H9 (cell line): ENCODE results near the gene SDHC. TPM values are rescaled to one million over a fixed set of nuclear protein-coding genes. Genes with fewer than 3 reads are reported as not detected.
"Not testable (repeated sequence)": the region's sequence is repeated elsewhere in the genome, so short reads cannot be mapped to it uniquely, and the experiment has no call there.

ENCODE experiments used
- DNase-seq: peaks from one replicate; pipeline ENCODE4 v3.0.0-alpha.2; 2017
- H2AFZ ChIP-seq: one replicate; pipeline ENCODE4 v1.6.1; 2013; ENCODE audit warnings: mild to moderate bottlenecking, low read length, control low read depth, moderate library complexity
- H2AK5ac ChIP-seq: 2 replicates; pipeline ENCODE4 v1.6.1; 2013; ENCODE audit warnings: low read length, control low read depth, mixed read lengths; ENCODE audit not compliant: insufficient read length
- H2BK120ac ChIP-seq: one replicate; pipeline ENCODE4 v1.6.1; 2013; ENCODE audit warnings: low read depth, mild to moderate bottlenecking, low read length, control low read depth, inconsistent platforms; ENCODE audit not compliant: poor library complexity, severe bottlenecking
- H2BK12ac ChIP-seq: 2 replicates; pipeline ENCODE4 v1.6.1; 2013; ENCODE audit warnings: low read length, control low read depth, mixed read lengths, low read depth; ENCODE audit not compliant: insufficient read length
- H2BK15ac ChIP-seq: 2 replicates; pipeline ENCODE4 v1.6.1; 2013; ENCODE audit warnings: low read depth, low read length, control low read depth
- H2BK20ac ChIP-seq: one replicate; pipeline ENCODE4 v1.6.1; 2013; ENCODE audit warnings: low read depth, mild to moderate bottlenecking, low read length, control low read depth, inconsistent platforms; ENCODE audit not compliant: poor library complexity, severe bottlenecking
- H2BK5ac ChIP-seq: 2 replicates; pipeline ENCODE4 v1.6.1; 2013; ENCODE audit warnings: low read length, control low read depth, mixed read lengths; ENCODE audit not compliant: insufficient read length
- H3K14ac ChIP-seq: 2 replicates; pipeline ENCODE4 v1.6.1; 2013; ENCODE audit warnings: low read length, control low read depth; ENCODE audit not compliant: insufficient read depth
- H3K18ac ChIP-seq: 2 replicates; pipeline ENCODE4 v1.6.1; 2013; ENCODE audit warnings: low read depth, mild to moderate bottlenecking, mixed read lengths, low read length, control low read depth; ENCODE audit not compliant: insufficient read length
- H3K23ac ChIP-seq: 2 replicates; pipeline ENCODE4 v1.6.1; 2013; ENCODE audit warnings: low read length, control low read depth, mixed read lengths, low read depth; ENCODE audit not compliant: insufficient read length
- H3K23me2 ChIP-seq: 2 replicates; pipeline ENCODE4 v1.6.1; 2013; ENCODE audit warnings: low read depth, mild to moderate bottlenecking, mixed read lengths, low read length, control low read depth; ENCODE audit not compliant: insufficient read length, poor library complexity, severe bottlenecking
- H3K27ac ChIP-seq: 2 replicates; pipeline ENCODE4 v1.5.1; 2013; ENCODE audit warnings: low read length, control low read depth, mixed read lengths, low read depth; ENCODE audit not compliant: insufficient read length
- H3K27me3 ChIP-seq: 2 replicates; pipeline ENCODE4 v1.6.1; 2013; ENCODE audit warnings: low read length, control low read depth, inconsistent platforms; ENCODE audit not compliant: insufficient read depth
- H3K4ac ChIP-seq: 2 replicates; pipeline ENCODE4 v1.6.1; 2013; ENCODE audit warnings: low read depth, mild to moderate bottlenecking, control low read depth, inconsistent platforms, low read length, moderate library complexity
- H3K4me1 ChIP-seq: 2 replicates; pipeline ENCODE4 v1.6.1; 2013; ENCODE audit warnings: low read length, control low read depth, inconsistent platforms; ENCODE audit not compliant: insufficient read depth
- H3K4me2 ChIP-seq: 2 replicates; pipeline ENCODE4 v1.6.1; 2013; ENCODE audit warnings: low read length, control low read depth, mixed read lengths; ENCODE audit not compliant: insufficient read length, insufficient read depth
- H3K56ac ChIP-seq: 2 replicates; pipeline ENCODE4 v1.6.1; 2013; ENCODE audit warnings: low read depth, mild to moderate bottlenecking, mixed read lengths, low read length, control low read depth; ENCODE audit not compliant: insufficient read length
- H3K79me1 ChIP-seq: 2 replicates; pipeline ENCODE4 v1.6.1; 2013; ENCODE audit warnings: low read depth, mild to moderate bottlenecking, moderate library complexity, low read length, control low read depth, inconsistent platforms; ENCODE audit not compliant: insufficient read depth, poor library complexity, severe bottlenecking
- H3K79me2 ChIP-seq: 2 replicates; pipeline ENCODE4 v1.6.1; 2013; ENCODE audit warnings: low read length, control low read depth, inconsistent platforms; ENCODE audit not compliant: insufficient read depth
- H3K9ac ChIP-seq: 2 replicates; pipeline ENCODE4 v1.6.1; 2013; ENCODE audit warnings: low read length, control low read depth, mixed read lengths; ENCODE audit not compliant: insufficient read length; ENCODE audit errors: extremely low read depth
- H3K9me3 ChIP-seq: one replicate; pipeline ENCODE4 v1.6.1; 2013; ENCODE audit warnings: low read depth, low read length, inconsistent platforms; ENCODE audit not compliant: control insufficient read depth
- H3T11ph ChIP-seq: one replicate; pipeline ENCODE4 v1.6.1; 2013; ENCODE audit warnings: mild to moderate bottlenecking, low read length, control low read depth, inconsistent platforms
- H4K20me1 ChIP-seq: one replicate; pipeline ENCODE4 v1.6.1; 2013; ENCODE audit not compliant: control insufficient read depth, insufficient read length, insufficient read depth
- H4K5ac ChIP-seq: 2 replicates; pipeline ENCODE4 v1.6.1; 2013; ENCODE audit warnings: low read depth, mild to moderate bottlenecking, mixed read lengths, low read length, control low read depth; ENCODE audit not compliant: insufficient read length
- H4K8ac ChIP-seq: replicated peaks from 2 replicates; pipeline ENCODE4 v1.6.1; 2013; ENCODE audit warnings: low read length, control low read depth, mixed read lengths, low read depth; ENCODE audit not compliant: insufficient read length
- H4K91ac ChIP-seq: 2 replicates; pipeline ENCODE4 v1.6.1; 2013; ENCODE audit warnings: low read depth, mild to moderate bottlenecking, moderate library complexity, mixed read lengths, low read length, control low read depth; ENCODE audit not compliant: insufficient read length
- H3K27ac Mint-ChIP-seq, 3 experiments: 2 replicates in 2 of 3; 3 replicates in 1 of 3; pipeline ENCODE4 v1.8.0; 2020 to 2021; ENCODE audit warnings: mixed read lengths in 3 of 3, mild to moderate bottlenecking in 1 of 3, moderate library complexity in 1 of 3
- H3K27me3 Mint-ChIP-seq: 2 replicates; pipeline ENCODE4 v1.8.0; 2021; ENCODE audit warnings: low read depth, mild to moderate bottlenecking, moderate library complexity, mixed read lengths
- H3K36me3 Mint-ChIP-seq, 3 experiments: 2 replicates in 2 of 3; 3 replicates in 1 of 3; pipeline ENCODE4 v1.8.0; 2020 to 2021; ENCODE audit warnings: low read depth in 3 of 3, mixed read lengths in 3 of 3; ENCODE audit not compliant: insufficient read depth in 1 of 3
- H3K4me1 Mint-ChIP-seq, 2 experiments: 2 replicates each; pipeline ENCODE4 v1.8.0; 2020; ENCODE audit warnings: mixed read lengths in 2 of 2
- H3K4me3 Mint-ChIP-seq, 2 experiments: 2 replicates in 1 of 2; 3 replicates in 1 of 2; pipeline ENCODE4 v1.8.0; 2020 to 2021; ENCODE audit warnings: mild to moderate bottlenecking in 2 of 2, mixed read lengths in 2 of 2, moderate library complexity in 1 of 2
- H3K9me3 Mint-ChIP-seq, 2 experiments: 2 replicates in 1 of 2; 3 replicates in 1 of 2; pipeline ENCODE4 v1.8.0; 2020; ENCODE audit warnings: mild to moderate bottlenecking in 2 of 2, mixed read lengths in 2 of 2, moderate library complexity in 1 of 2
- CTCF ChIP-seq: fragments of 200-600 bp; sonication (generic); conservative IDR thresholded peaks from 3 replicates; pipeline ENCODE4 v1.8.0; 2021; ENCODE audit warnings: antibody characterized with exemption, mild to moderate bottlenecking
- WGBS: extraction: QIAGEN DNeasy Blood & Tissue Kit; methylation state at CpG from one replicate; pipeline ENCODE4 v1.1.7; 2013; ENCODE audit warnings: missing lambda C conversion rate, low lambda C conversion rate, mixed read lengths; ENCODE audit not compliant: insufficient read length; ENCODE audit errors: extremely low coverage; 5-methylcytosine and 5-hydroxymethylcytosine counted together
- total RNA-seq: library from RNA; stranded (reverse); gene quantifications from 2 replicates; pipeline ENCODE4 v1.2.1, GENCODE V29; 2021

The SDHC gene
- total RNA-seq, 1 experiment from 2014 or later, result 198 TPM

- Histone ChIP-seq H3K23ac (no peak overlapping the region), H2BK15ac (no peak overlapping the region), H3K27me3 (no peaks in the 10 kb centered on the region), H3K4me2 (no peak overlapping the region), H3K56ac (no peak overlapping the region), H3K23me2 (peaks cover 5% of the 10 kb centered on the region), H4K20me1 (no peaks in the 10 kb centered on the region), H4K8ac (no peak overlapping the region), H3K4me1 (peaks cover 4% of the 10 kb centered on the region; the same call in 1 of the 2 replicates), H3K18ac (no peak overlapping the region), H2BK5ac (no peak overlapping the region), H4K91ac (no peak overlapping the region), H3K27ac (no peak overlapping the region), H2BK20ac (no peak overlapping the region), H3T11ph (no peak overlapping the region), H2BK120ac (no peak overlapping the region), H3K79me1 (no peaks in the 10 kb centered on the region), H3K14ac (no peak overlapping the region), H3K4ac (no peak overlapping the region), H2BK12ac (no peak overlapping the region), H3K9me3 (no peaks in the 10 kb centered on the region), H3K79me2 (no peaks in the 10 kb centered on the region), H2AK5ac (no peak overlapping the region), H4K5ac (no peak overlapping the region), H2AFZ (no peak overlapping the region), H3K9ac (no peak overlapping the region)
- Mint-ChIP-seq H3K36me3 (no peaks in the 10 kb centered on the region; a peak in 1 of 7 replicates), H3K27ac (no peak overlapping the region), H3K9me3 (peaks cover 3 to 4% of the 10 kb centered on the region in 2 experiments; a peak in 2 of 5 replicates), H3K27me3 (peaks cover 13% of the 10 kb centered on the region), H3K4me1 (peaks cover 18 to 20% of the 10 kb centered on the region in 2 experiments), H3K4me3 (no peak overlapping the region)
- TF ChIP-seq CTCF, result no peak
- no peak for DNase-seq
- no CpG with 5 or more reads among the region's 11 CpGs for WGBS
Measured at GRCh38 chr1:161404051-161404597, 89.9 kb downstream of the SDHC start.

GRCh38 chr1:161406551-161406950 lies 92.4 kb downstream of the SDHC start:
- not testable (repeated sequence) for H3T11ph ChIP-seq, H3K23me2 ChIP-seq, H3K27me3 ChIP-seq, H2BK20ac ChIP-seq, H3K36me3 Mint-ChIP-seq, H3K79me1 ChIP-seq, H2BK120ac ChIP-seq, H2AFZ ChIP-seq, H2AK5ac ChIP-seq, H3K9ac ChIP-seq, H2BK5ac ChIP-seq, H3K4ac ChIP-seq, H4K91ac ChIP-seq, H3K9me3 ChIP-seq, H3K56ac ChIP-seq, H3K4me2 ChIP-seq, H4K8ac ChIP-seq, H3K14ac ChIP-seq, DNase-seq, H3K79me2 ChIP-seq, H3K23ac ChIP-seq, H3K4me3 Mint-ChIP-seq, H3K27me3 Mint-ChIP-seq, H4K20me1 ChIP-seq, H4K5ac ChIP-seq, H3K4me1 ChIP-seq, H2BK15ac ChIP-seq, H3K27ac ChIP-seq, H3K18ac ChIP-seq, H3K27ac Mint-ChIP-seq, H2BK12ac ChIP-seq
- peaks cover 29 to 30% of the 10 kb centered on the region in 2 experiments for H3K4me1 Mint-ChIP-seq
- no CpG with 5 or more reads among the region's 17 CpGs for WGBS
- H3K9me3 Mint-ChIP-seq, result peaks cover 9 to 11% of the 10 kb centered on the region in 2 experiments; a peak in 4 of 5 replicates
